ENCODE measurements around the gene GPATCH8. TPM values are rescaled to one million over a fixed set of nuclear protein-coding genes. Genes with fewer than 3 reads are reported as not detected.

Gene GPATCH8
- total RNA-seq, 2 experiments from 2014 or later = 76.0 to 76.9 TPM

- DNase-seq = no peak
- Mint-ChIP-seq H3K27ac (no peak overlapping the region), H3K27me3 (no peaks in the 10 kb centered on the region), H3K9me3 (no peaks in the 10 kb centered on the region), H3K4me3 (no peak overlapping the region), H3K4me1 (ENCODE audit: low read depth) (no peaks in the 10 kb centered on the region), H3K36me3 (ENCODE audit: low read depth) (peaks cover 47% of the 10 kb centered on the region)
- no peaks in the 10 kb centered on the region for H3K27me3 ChIP-seq (ENCODE audit: control insufficient read depth in 1 of 2, insufficient read depth in 2 of 2, low read length in 2 of 2)
- no peaks in the 10 kb centered on the region for H3K4me1 ChIP-seq (ENCODE audit: insufficient read depth, low read length)
- ChIA-PET POLR2A (no interaction called here), CTCF (no interaction called here)
- H3K36me3 ChIP-seq (ENCODE audit: insufficient read depth, low read length) = peaks cover 29% of the 10 kb centered on the region
- no peaks in the 10 kb centered on the region for H3K9me3 ChIP-seq (ENCODE audit: control insufficient read depth in 1 of 2, insufficient read depth in 1 of 2, low read length in 2 of 2)
- no peak overlapping the region for H3K4me3 ChIP-seq (ENCODE audit: low read length)
- TF ChIP-seq, protein P1, sequence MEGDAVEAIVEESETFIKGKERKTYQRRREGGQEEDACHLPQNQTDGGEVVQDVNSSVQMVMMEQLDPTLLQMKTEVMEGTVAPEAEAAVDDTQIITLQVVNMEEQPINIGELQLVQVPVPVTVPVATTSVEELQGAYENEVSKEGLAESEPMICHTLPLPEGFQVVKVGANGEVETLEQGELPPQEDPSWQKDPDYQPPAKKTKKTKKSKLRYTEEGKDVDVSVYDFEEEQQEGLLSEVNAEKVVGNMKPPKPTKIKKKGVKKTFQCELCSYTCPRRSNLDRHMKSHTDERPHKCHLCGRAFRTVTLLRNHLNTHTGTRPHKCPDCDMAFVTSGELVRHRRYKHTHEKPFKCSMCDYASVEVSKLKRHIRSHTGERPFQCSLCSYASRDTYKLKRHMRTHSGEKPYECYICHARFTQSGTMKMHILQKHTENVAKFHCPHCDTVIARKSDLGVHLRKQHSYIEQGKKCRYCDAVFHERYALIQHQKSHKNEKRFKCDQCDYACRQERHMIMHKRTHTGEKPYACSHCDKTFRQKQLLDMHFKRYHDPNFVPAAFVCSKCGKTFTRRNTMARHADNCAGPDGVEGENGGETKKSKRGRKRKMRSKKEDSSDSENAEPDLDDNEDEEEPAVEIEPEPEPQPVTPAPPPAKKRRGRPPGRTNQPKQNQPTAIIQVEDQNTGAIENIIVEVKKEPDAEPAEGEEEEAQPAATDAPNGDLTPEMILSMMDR (IDR thresholded peaks at IDR 0.05) = no peak
- ATAC-seq (ENCODE audit: poor library complexity) = no peak
- intact Hi-C loops (cut with DNase I, micrococcal nuclease) = loop anchor here in 1 of 2 experiments (5.0 kb wide), 1 partner anchor 44 kb away; no protein-coding TSS in a partner anchor
- H3K27ac ChIP-seq (ENCODE audit: low read depth in 1 of 2, low read length in 2 of 2) = no peak overlapping the region
Measured at GRCh38 chr17:44408786-44409185, 94.4 kb downstream of the GPATCH8 start.

GRCh38 chr17:44402564-44403172, 100.5 kb downstream of the GPATCH8 start:
- H3K27me3 Mint-ChIP-seq = no peaks in the 10 kb centered on the region
- H3K36me3 Mint-ChIP-seq (ENCODE audit: low read depth) = peaks cover 83% of the 10 kb centered on the region
- POLR2A ChIA-PET = no interaction called here
- H3K27ac ChIP-seq (ENCODE audit: low read depth in 1 of 2, low read length in 2 of 2) = no peak overlapping the region
- no peak overlapping the region for H3K4me3 ChIP-seq (ENCODE audit: low read length)
- ATAC-seq (ENCODE audit: poor library complexity) = no peak
- no peaks in the 10 kb centered on the region for H3K9me3 ChIP-seq (ENCODE audit: control insufficient read depth in 1 of 2, insufficient read depth in 1 of 2, low read length in 2 of 2)
- H3K4me1 Mint-ChIP-seq (ENCODE audit: low read depth) = no peaks in the 10 kb centered on the region
- H3K9me3 Mint-ChIP-seq = no peaks in the 10 kb centered on the region
- CTCF ChIA-PET = no interaction called here
- H3K27me3 ChIP-seq (ENCODE audit: control insufficient read depth in 1 of 2, insufficient read depth in 2 of 2, low read length in 2 of 2) = no peaks in the 10 kb centered on the region
- DNase-seq = no peak
- H3K27ac Mint-ChIP-seq = no peak overlapping the region
- H3K4me3 Mint-ChIP-seq = no peak overlapping the region
- intact Hi-C loops (cut with DNase I, micrococcal nuclease) = no loop called here
- H3K4me1 ChIP-seq (ENCODE audit: insufficient read depth, low read length) = no peaks in the 10 kb centered on the region
- TF ChIP-seq, protein P1 (IDR thresholded peaks at IDR 0.05) = no peak
- peaks cover 75% of the 10 kb centered on the region for H3K36me3 ChIP-seq (ENCODE audit: insufficient read depth, low read length)

- no peak for ATAC-seq (ENCODE audit: poor library complexity)
- no peak for DNase-seq
- Mint-ChIP-seq H3K27me3 (no peaks in the 10 kb centered on the region), H3K36me3 (ENCODE audit: low read depth) (peaks cover 85% of the 10 kb centered on the region), H3K9me3 (no peaks in the 10 kb centered on the region), H3K27ac (no peak overlapping the region), H3K4me3 (no peak overlapping the region), H3K4me1 (ENCODE audit: low read depth) (no peaks in the 10 kb centered on the region)
- no peaks in the 10 kb centered on the region for H3K4me1 ChIP-seq (ENCODE audit: insufficient read depth, low read length)
- CTCF ChIA-PET = no interaction called here
- TF ChIP-seq, protein P1 (IDR thresholded peaks at IDR 0.05) = no peak
- POLR2A ChIA-PET = no interaction called here
- H3K27ac ChIP-seq (ENCODE audit: low read depth in 1 of 2, low read length in 2 of 2) = no peak overlapping the region
- intact Hi-C loops (cut with DNase I, micrococcal nuclease) = no loop called here
- H3K9me3 ChIP-seq (ENCODE audit: control insufficient read depth in 1 of 2, insufficient read depth in 1 of 2, low read length in 2 of 2) = no peaks in the 10 kb centered on the region
- H3K4me3 ChIP-seq (ENCODE audit: low read length) = no peak overlapping the region
- no peaks in the 10 kb centered on the region for H3K27me3 ChIP-seq (ENCODE audit: control insufficient read depth in 1 of 2, insufficient read depth in 2 of 2, low read length in 2 of 2)
- peaks cover 64% of the 10 kb centered on the region for H3K36me3 ChIP-seq (ENCODE audit: insufficient read depth, low read length)
Measured at GRCh38 chr17:44400226-44400847, 102.9 kb downstream of the GPATCH8 start.
